22Rv1 (cell line): ENCODE results near the gene SARS1.

Experiments
- ZFX ChIP-seq: fragments of 450-650 bp; IDR thresholded peaks from 2 replicates; pipeline ENCODE4 v1.6.1; 2017; ENCODE audit warnings: antibody characterized with exemption, borderline replicate concordance
- TF ChIP-seq, protein P1 (sequence below): fragments of 450-650 bp; IDR thresholded peaks from 2 replicates; pipeline ENCODE4 v1.5.1; 2017; ENCODE audit warnings: mild to moderate bottlenecking

- TF ChIP-seq, protein P1, sequence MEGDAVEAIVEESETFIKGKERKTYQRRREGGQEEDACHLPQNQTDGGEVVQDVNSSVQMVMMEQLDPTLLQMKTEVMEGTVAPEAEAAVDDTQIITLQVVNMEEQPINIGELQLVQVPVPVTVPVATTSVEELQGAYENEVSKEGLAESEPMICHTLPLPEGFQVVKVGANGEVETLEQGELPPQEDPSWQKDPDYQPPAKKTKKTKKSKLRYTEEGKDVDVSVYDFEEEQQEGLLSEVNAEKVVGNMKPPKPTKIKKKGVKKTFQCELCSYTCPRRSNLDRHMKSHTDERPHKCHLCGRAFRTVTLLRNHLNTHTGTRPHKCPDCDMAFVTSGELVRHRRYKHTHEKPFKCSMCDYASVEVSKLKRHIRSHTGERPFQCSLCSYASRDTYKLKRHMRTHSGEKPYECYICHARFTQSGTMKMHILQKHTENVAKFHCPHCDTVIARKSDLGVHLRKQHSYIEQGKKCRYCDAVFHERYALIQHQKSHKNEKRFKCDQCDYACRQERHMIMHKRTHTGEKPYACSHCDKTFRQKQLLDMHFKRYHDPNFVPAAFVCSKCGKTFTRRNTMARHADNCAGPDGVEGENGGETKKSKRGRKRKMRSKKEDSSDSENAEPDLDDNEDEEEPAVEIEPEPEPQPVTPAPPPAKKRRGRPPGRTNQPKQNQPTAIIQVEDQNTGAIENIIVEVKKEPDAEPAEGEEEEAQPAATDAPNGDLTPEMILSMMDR = no peak
- no peak for TF ChIP-seq ZFX
Observed at GRCh38 chr1:109272021-109272799, 58.5 kb downstream of the SARS1 start.
